Uterus (tissue), 4 donors: Measurements from ENCODE around the gene ZNF862. TPM values are rescaled to one million over a fixed set of nuclear protein-coding genes. Genes with fewer than 3 reads are reported as not detected.
A peak's percentile ranks its signal among the peaks of the same experiment; 100 is the strongest.

ENCODE experiments used
- DNase-seq, 2 donors: peaks; one replicate each; pipeline ENCODE4 v3.0.0-alpha.2; 2019 to 2020
- H3K27ac ChIP-seq, 2 donors: fragments of 200-600 bp; sonication (generic); 1 replicate in 1 of 2; 2 replicates in 1 of 2; pipeline ENCODE4 v1.5.1; 2016 to 2018
- H3K27me3 ChIP-seq, 2 donors: fragments of 200-600 bp; sonication (generic); one replicate each; pipeline ENCODE4 v1.5.1; 2018 to 2019; ENCODE audit warnings: control low read depth in 1 of 2
- H3K36me3 ChIP-seq, 2 donors: fragments of 200-600 bp; sonication (generic); one replicate each; pipeline ENCODE4 v1.5.1; 2019; ENCODE audit warnings: control low read depth in 1 of 2
- H3K4me1 ChIP-seq, 2 donors: fragments of 200-600 bp; sonication (generic); one replicate each; pipeline ENCODE4 v1.5.1; 2018 to 2019; ENCODE audit warnings: control low read depth in 1 of 2
- H3K4me3 ChIP-seq, 2 donors: fragments of 200-600 bp; sonication (generic); 1 replicate in 1 of 2; 2 replicates in 1 of 2; pipeline ENCODE4 v1.5.1; 2018 to 2019; ENCODE audit warnings: mild to moderate bottlenecking in 1 of 2
- H3K9me3 ChIP-seq, 2 donors: fragments of 200-600 bp; sonication (generic); one replicate each; pipeline ENCODE4 v1.5.1; 2019; ENCODE audit warnings: control low read depth in 1 of 2
- CTCF ChIP-seq, 4 experiments: fragments of 200-600 bp in 2 of 4; fragments of 450-650 bp in 2 of 4; sonication (generic) in 2 of 4; IDR thresholded peaks; one replicate each; pipeline ENCODE4 v1.5.1; 2016 to 2019; ENCODE audit warnings: antibody characterized with exemption in 4 of 4, mild to moderate bottlenecking in 2 of 4, moderate library complexity in 1 of 4
- POLR2A ChIP-seq, 2 donors: fragments of 450-650 bp; IDR thresholded peaks; one replicate each; pipeline ENCODE4 v1.6.1; 2016; ENCODE audit warnings: antibody characterized with exemption in 2 of 2, mild to moderate bottlenecking in 1 of 2, moderate library complexity in 1 of 2
- intact Hi-C: fragments of 100-400 bp; cut with DNase I; formaldehyde crosslinking; loops from one replicate; pipeline ENCODE4 v1.15.1; 2023; ENCODE audit warnings: low total_unique reads
- total RNA-seq, 4 donors: library from RNA; depleted of rRNA in 3 of 4; stranded (reverse); fragments of >200 nt in 3 of 4; gene quantifications; one replicate each; pipeline versions ENCODE4 v1.1.0 to v1.2.4, GENCODE V29; 2014 to 2023
- donor health status: DM: yes; HTN: yes; CAD: no.

Gene ZNF862
- total RNA-seq, 4 donors from 2014 or later = 1.8 to 39.4 (median 14.6) TPM

DNA sequence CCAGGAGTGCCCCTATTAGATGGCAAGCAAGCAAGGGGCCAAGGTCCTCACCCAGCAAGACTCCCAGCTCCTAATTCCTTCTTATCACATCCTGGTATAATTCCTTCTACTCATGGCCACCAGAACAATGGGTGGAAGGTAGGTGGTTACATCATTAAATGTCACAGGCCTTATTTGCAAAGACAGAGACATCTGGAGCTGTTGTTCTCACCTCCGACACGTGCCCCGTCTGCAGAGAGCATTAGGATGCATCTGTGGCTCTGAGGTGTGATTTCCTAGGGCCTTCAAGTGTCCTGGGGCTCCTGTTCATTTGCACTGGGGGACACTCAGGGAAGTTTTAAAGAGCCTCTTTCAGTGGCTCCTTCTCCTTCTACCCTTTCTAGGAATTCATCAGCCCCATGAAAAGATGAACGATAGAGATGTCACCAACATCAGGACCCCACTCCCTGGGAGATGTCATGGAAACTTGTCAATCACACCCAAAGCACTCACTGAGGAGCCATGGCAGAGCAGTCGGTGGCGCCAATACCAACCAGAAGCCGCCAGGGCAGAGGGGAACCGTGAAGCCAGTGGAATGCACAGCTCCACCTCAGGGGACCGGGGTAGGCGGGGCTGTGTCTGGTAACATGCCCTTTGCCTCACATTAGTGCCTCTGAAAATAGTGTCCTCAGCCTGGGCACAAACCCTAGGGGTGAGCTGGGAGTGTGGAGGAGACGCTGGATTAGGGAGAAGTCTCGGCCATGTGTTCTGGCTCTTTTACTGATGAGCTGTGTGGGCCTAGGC lies 32.7 kb downstream of the ZNF862 start:
- no peak for TF ChIP-seq CTCF (IDR thresholded peaks at IDR 0.05)
- no peak for TF ChIP-seq POLR2A (IDR thresholded peaks at IDR 0.05)
- Histone ChIP-seq H3K9me3 (no peaks in the 10 kb centered on the region), H3K27me3 (no peaks in the 10 kb centered on the region), H3K4me3 (no peak overlapping the region), H3K4me1 (peaks cover 0 to 4% of the 10 kb centered on the region in 2 donors), H3K27ac (no peak overlapping the region), H3K36me3 (no peaks in the 10 kb centered on the region)
- no peak for DNase-seq
- intact Hi-C loops = loop anchor here (10.0 kb wide), 1 partner anchor 1354 kb away; the partner anchor contains the start of gene ABCF2

DNA sequence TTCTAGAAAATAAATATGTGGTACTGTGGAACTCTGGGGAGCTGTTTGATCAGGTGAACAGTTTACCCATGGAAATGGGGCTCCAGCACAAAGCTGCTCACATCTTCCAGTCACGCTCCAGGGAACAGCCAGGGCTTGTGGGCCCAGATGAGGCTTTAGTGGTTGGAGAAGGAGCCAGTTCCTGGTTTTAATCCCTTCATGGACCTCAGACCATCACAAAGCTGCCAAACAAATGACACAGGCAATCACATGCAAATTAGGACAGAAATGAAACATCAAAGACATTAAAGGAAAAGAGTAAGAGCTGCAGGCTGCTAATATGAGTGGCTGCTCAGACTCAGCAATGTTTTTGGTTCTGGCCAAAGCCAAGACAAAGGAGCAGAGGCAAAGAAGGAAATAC lies 33.4 kb downstream of the ZNF862 start:
- H3K27me3 ChIP-seq = no peaks in the 10 kb centered on the region
- H3K27ac ChIP-seq = no peak overlapping the region
- intact Hi-C loops = loop anchor here (10.0 kb wide), 1 partner anchor 1353 kb away; the partner anchor contains the start of gene ABCF2

DNA sequence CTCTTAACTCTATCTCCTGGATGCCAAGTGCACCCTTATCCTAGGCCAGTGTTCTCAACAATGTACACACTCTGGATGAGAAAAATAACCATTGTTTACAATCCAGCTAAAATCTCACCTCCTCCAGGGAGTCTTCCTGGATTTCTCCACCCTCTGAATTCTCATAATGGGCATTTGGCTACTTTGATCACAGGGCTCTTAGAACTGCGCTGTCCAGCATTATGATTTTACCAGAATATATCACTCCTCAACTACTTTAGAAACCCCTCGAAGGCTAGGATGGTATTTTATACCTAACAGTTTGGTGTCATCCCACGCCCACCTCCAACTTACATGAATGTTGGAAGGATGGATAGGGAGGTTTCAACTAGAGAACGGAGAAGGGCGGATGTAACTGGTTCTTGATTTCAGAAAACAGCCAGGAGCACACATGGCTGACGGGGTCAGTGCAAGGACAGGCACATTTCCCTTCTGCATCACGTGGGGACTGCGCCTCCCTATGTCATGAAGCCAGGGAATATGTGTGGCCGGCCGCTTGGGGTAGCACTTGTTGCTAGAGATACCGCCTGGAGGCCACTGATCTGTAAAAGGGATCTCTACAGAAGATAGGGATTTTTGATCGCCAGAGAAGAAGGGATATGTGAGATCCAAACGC lies 34.4 kb downstream of the ZNF862 start:
- Histone ChIP-seq H3K27me3 (no peaks in the 10 kb centered on the region), H3K27ac (peak overlapping the region; percentile 80 to 90), H3K4me3 (peak overlapping the region; percentile 59 to 68), H3K4me1 (peaks cover 0 to 4% of the 10 kb centered on the region in 2 donors), H3K36me3 (no peaks in the 10 kb centered on the region), H3K9me3 (no peaks in the 10 kb centered on the region)
- intact Hi-C loops = loop anchor here (10.0 kb wide), 1 partner anchor 1352 kb away; the partner anchor contains the start of gene ABCF2
- TF ChIP-seq POLR2A (IDR thresholded peaks at IDR 0.05) = no peak
- peak; percentile 11 to 30 (median 18) for TF ChIP-seq CTCF (IDR thresholded peaks at IDR 0.05)
- DNase-seq = peak; percentile 78 to 80

More for the DNA sequence above, 33.4 kb downstream of the ZNF862 start:
- DNase-seq = no peak
- TF ChIP-seq CTCF (IDR thresholded peaks at IDR 0.05) (no peak), POLR2A (IDR thresholded peaks at IDR 0.05) (no peak)
- Histone ChIP-seq H3K9me3 (no peaks in the 10 kb centered on the region), H3K4me1 (peaks cover 0 to 4% of the 10 kb centered on the region in 2 donors), H3K36me3 (no peaks in the 10 kb centered on the region), H3K4me3 (no peak overlapping the region)

DNA sequence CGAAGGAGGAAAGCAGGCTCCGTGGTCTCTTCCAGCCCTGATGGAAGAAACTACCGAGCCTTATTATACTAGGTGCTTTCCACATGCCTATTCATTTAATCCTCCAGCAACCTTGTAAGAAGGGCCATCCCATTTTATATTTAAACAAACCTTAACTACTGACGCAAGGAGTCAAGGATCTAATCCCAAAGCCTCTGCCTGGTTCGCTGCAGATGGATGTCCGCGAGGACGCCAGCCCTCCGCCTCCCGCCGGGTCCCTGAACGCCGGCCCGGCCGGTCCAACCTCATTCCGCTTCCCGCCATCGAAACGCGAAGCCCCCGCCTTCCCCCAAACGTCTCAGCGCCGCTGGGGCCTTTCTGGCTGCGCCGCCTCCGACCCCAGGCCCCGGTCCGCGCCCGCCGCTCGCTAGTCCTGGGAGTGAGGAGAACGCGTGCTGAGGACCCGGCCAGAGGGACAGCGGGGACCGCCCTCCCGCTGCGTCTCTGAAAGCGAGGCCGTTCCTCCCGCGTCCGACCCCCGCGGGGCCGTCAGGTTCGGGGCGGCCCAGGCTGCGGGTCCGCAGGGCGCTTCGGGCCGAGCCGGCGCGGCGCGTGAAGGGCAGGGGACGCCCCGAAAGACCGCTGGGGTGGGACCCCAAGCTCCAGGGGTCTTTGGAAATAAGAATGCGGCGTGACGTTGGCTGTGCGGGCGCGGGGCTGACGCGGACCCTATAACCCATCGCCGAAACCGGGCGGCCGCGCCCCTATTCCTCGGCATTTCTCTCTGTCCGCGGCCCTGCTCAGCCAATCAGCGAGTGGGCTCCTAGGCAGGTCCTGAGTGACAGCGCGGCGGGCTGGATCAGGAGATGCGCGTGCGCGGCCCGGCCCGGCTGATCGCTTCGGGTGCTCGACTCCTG lies 35.1 kb downstream of the ZNF862 start, which contains the start of gene ATP6V0E2:
Gene ATP6V0E2 (plus strand): TSS at position 896 of the 896 bp plus-strand sequence. CDS start 97 bp downstream, outside the sequence.
- no peaks in the 10 kb centered on the region for H3K36me3 ChIP-seq
- DNase-seq = peak; percentile 91 to 93
- no peaks in the 10 kb centered on the region for H3K9me3 ChIP-seq
- H3K4me1 ChIP-seq = peaks cover 0 to 4% of the 10 kb centered on the region in 2 donors
- intact Hi-C loops = loop anchor here (10.0 kb wide), 1 partner anchor 1351 kb away; the partner anchor contains the start of gene ABCF2
- peak within 1 kb of the TSS; percentile 59 to 68 for H3K4me3 ChIP-seq
- H3K27me3 ChIP-seq = no peaks in the 10 kb centered on the region
- TF ChIP-seq CTCF (IDR thresholded peaks at IDR 0.05) (peak in 1 of 4 experiments; percentile 19), POLR2A (IDR thresholded peaks at IDR 0.05) (peak; percentile 49 to 66)
- peak within 1 kb of the TSS; percentile 80 to 90 for H3K27ac ChIP-seq
